Prostate gland (tissue), 2 donors: ENCODE results near the gene C22orf23. TPM values are rescaled to one million over a fixed set of nuclear protein-coding genes. Genes with fewer than 3 reads are reported as not detected.

Experiments used
- DNase-seq: peaks from one replicate; pipeline ENCODE4 v3.0.0-alpha.2; 2019; ENCODE audit warnings: low spot score
- H3K27ac ChIP-seq, 2 donors: fragments of 200-600 bp; sonication (generic); 2 replicates each; pipeline ENCODE4 v1.5.1; 2017 to 2019
- H3K27me3 ChIP-seq: fragments of 200-600 bp; sonication (generic); replicated peaks from 2 replicates; pipeline ENCODE4 v1.5.1; 2019; ENCODE audit not compliant: insufficient read depth
- H3K36me3 ChIP-seq, 2 donors: fragments of 200-600 bp; sonication (generic); 1 replicate in 1 of 2; 2 replicates in 1 of 2; pipeline versions ENCODE4 v1.5.1 to v1.8.1; 2017 to 2019
- H3K4me1 ChIP-seq: fragments of 200-600 bp; sonication (generic); replicated peaks from 2 replicates; pipeline ENCODE4 v1.5.1; 2019
- H3K4me3 ChIP-seq, 2 donors: fragments of 200-600 bp; sonication (generic); 2 replicates each; pipeline ENCODE4 v1.5.1; 2017 to 2019
- H3K9me3 ChIP-seq: fragments of 200-600 bp; sonication (generic); 2 replicates; pipeline ENCODE4 v1.5.1; 2017
- POLR2A ChIP-seq: fragments of 450-650 bp; IDR thresholded peaks from one replicate; pipeline ENCODE4 v1.6.1; 2016; ENCODE audit warnings: antibody characterized with exemption, mild to moderate bottlenecking
- POLR2AphosphoS5 ChIP-seq: sonication (generic); formaldehyde crosslinking; IDR thresholded peaks from one replicate; pipeline ENCODE4 v1.6.1; 2017; ENCODE audit warnings: antibody characterized with exemption
- WGBS: methylation state at CpG from one replicate; pipeline ENCODE4 v1.1.5; 2018; 5-methylcytosine and 5-hydroxymethylcytosine counted together
- intact Hi-C: fragments of 100-400 bp; cut with DNase I; formaldehyde crosslinking; loops from one replicate; pipeline ENCODE4 v1.14.2; 2022
- total RNA-seq, 2 donors: library from RNA; depleted of rRNA; stranded (reverse); fragments of >200 nt; gene quantifications; one replicate each; pipeline ENCODE4 v1.1.0, GENCODE V29; 2016
- TF ChIP-seq, protein P1 (sequence below), 4 experiments: fragments of 200-600 bp in 2 of 4; fragments of 450-650 bp in 2 of 4; sonication (generic) in 2 of 4; IDR thresholded peaks; 1 replicate in 3 of 4; 2 replicates in 1 of 4; pipeline ENCODE4 v1.5.1; 2016 to 2019; ENCODE audit warnings: antibody characterized with exemption in 4 of 4, mild to moderate bottlenecking in 2 of 4, moderate library complexity in 2 of 4

Gene C22orf23
- total RNA-seq, 2 donors from 2014 or later = 9.7 TPM; not detected in 1

DNA sequence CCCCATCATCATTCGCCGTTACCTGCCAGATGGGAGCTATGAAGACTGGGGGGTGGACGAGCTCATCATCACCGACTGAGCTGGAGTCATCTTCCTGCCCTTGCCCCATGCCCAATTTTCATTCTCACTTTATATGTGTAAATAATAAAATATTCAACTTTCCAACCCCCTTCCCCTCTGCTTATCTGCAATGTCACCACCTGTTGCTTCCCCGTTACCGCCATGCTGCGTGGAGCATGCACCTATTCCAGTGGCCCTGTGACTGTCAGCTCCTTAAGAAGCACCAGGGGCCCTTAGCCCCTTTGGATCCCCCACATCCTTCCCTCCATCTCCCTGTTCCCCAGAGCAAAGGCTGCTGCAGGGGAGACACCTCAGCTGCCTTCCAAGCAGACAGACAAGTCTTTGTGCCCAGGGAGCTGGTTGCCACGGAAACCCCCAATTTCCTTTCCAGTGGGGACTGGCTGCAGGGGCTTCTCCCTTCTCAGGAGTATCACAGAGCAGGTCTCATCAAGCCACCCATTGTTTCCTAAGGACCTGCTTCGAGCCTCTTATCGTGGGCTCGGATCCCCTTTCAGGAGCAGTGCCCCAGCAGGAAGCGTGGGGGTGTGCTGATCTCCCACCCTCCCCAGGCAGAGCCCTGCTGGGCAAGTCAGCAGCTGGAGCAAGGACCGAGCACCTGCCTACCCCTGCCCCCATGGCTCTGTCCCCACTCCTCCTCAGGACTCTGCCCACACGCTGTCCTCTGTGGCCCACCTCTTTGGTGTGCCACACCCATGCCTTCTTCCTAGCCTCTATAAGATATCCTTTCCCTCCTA lies 14.4 kb upstream of the C22orf23 start:
- intact Hi-C loops = no loop called here
- Histone ChIP-seq H3K4me3 (no peak overlapping the region), H3K36me3 (no peaks in the 10 kb centered on the region), H3K9me3 (no peaks in the 10 kb centered on the region), H3K27ac (no peak overlapping the region), H3K27me3 (no peaks in the 10 kb centered on the region), H3K4me1 (no peaks in the 10 kb centered on the region)
- DNase-seq = no peak
- no peak for TF ChIP-seq POLR2A
- no peak for TF ChIP-seq POLR2AphosphoS5
- TF ChIP-seq, protein P1, sequence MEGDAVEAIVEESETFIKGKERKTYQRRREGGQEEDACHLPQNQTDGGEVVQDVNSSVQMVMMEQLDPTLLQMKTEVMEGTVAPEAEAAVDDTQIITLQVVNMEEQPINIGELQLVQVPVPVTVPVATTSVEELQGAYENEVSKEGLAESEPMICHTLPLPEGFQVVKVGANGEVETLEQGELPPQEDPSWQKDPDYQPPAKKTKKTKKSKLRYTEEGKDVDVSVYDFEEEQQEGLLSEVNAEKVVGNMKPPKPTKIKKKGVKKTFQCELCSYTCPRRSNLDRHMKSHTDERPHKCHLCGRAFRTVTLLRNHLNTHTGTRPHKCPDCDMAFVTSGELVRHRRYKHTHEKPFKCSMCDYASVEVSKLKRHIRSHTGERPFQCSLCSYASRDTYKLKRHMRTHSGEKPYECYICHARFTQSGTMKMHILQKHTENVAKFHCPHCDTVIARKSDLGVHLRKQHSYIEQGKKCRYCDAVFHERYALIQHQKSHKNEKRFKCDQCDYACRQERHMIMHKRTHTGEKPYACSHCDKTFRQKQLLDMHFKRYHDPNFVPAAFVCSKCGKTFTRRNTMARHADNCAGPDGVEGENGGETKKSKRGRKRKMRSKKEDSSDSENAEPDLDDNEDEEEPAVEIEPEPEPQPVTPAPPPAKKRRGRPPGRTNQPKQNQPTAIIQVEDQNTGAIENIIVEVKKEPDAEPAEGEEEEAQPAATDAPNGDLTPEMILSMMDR (IDR thresholded peaks at IDR 0.05) = no peak
- WGBS = 73% methylated on average over 14 of the region's 14 CpGs

DNA sequence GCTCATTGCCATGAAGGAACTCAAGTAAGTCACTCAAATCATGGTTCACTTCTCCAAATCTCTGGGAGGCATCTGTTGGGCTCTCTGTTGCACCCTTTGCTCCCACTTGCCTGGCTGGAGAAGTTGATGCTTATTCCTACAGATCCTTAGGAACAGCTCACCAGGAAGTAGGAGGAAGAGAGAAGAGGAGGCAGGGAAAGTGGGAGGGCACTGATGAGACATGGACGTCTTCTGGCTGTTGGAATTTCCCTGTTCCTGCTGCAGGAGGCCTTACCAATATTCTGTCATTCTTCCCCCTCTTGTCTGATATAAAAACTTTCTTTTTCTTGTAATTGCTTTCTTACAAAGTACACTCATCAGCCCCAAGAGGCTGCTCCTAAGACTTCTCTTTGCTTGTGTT lies 13.7 kb upstream of the C22orf23 start:
- intact Hi-C loops = no loop called here
- 52% methylated on average over 1 of the region's 1 CpG for WGBS
- TF ChIP-seq, protein P1 (IDR thresholded peaks at IDR 0.05) = no peak
- TF ChIP-seq POLR2A (no peak), POLR2AphosphoS5 (no peak)
- Histone ChIP-seq H3K27ac (no peak overlapping the region), H3K4me1 (no peaks in the 10 kb centered on the region), H3K36me3 (peaks cover 0 to 2% of the 10 kb centered on the region in 2 donors), H3K9me3 (no peaks in the 10 kb centered on the region), H3K4me3 (no peak overlapping the region), H3K27me3 (no peaks in the 10 kb centered on the region)
- DNase-seq = no peak

DNA sequence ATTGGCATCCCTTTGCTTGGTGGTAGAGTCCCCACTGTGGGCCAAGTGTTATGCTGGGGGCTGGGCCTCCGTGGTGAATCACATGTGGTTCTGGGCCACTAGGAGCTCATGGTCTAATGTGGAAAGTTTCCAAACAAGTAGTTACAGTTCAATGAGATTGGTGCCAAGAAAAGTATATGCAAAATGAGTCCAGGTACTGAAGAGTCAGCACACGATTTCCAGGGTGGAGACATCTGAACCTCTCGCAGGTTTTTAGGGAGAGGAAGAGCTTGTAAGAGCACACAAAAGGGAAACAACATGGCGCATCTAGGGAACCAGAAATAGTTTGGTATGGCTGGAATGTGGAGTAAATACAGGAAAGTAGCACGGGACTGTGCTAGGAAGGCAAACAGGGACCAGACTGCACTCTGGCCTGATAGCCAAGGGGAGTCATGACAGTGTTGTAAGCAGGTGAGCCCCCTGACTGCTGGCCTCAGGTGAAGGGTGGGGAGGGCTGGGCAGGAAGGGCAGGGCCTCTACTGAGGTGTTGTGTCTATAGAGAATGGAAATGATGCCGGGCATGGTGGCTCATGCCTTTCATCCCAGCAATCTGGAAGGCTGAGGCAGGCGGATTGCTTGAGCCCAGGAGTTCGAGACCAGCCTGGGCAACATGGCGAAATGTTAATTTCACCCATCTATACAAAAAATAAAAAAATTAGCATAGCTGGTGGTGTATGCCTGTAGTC lies 12.7 kb upstream of the C22orf23 start:
- Histone ChIP-seq H3K27me3 (no peaks in the 10 kb centered on the region), H3K4me1 (no peaks in the 10 kb centered on the region), H3K9me3 (no peaks in the 10 kb centered on the region), H3K27ac (no peak overlapping the region), H3K4me3 (no peak overlapping the region), H3K36me3 (peaks cover 0 to 8% of the 10 kb centered on the region in 2 donors)
- no peak for DNase-seq
- WGBS = 63% methylated on average over 9 of the region's 9 CpGs
- TF ChIP-seq POLR2AphosphoS5 (no peak), POLR2A (no peak)
- TF ChIP-seq, protein P1 (IDR thresholded peaks at IDR 0.05) = no peak
- intact Hi-C loops = loop anchor here (2.0 kb wide), 1 partner anchor 149 kb away; no protein-coding TSS in a partner anchor

DNA sequence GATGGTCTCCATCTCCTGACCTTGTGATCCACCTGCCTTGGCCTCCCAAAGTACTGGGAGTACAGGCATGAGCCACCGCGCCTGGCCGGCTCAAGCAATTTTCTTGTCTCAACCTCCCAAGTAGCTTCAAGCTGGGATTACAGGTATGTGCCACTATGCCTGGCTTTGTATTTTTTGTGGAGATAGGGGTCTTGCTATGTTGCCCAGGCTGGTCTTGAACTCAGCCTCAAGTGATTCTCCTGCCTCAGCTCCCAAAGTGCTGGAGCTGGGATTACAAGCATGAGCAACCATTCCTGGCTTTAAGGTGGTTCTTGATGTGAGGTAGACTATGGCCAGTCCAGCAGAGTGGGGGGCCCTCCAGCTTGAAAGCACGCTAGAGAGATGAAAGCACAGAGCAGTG lies 7.7 kb upstream of the C22orf23 start:
- H3K9me3 ChIP-seq = no peaks in the 10 kb centered on the region
- H3K27ac ChIP-seq = no peak overlapping the region
- no peaks in the 10 kb centered on the region for H3K4me1 ChIP-seq
- no peak overlapping the region for H3K4me3 ChIP-seq
- peaks cover 2 to 13% of the 10 kb centered on the region in 2 donors for H3K36me3 ChIP-seq
- TF ChIP-seq POLR2A (no peak), POLR2AphosphoS5 (no peak)
- TF ChIP-seq, protein P1 (IDR thresholded peaks at IDR 0.05) = no peak
- intact Hi-C loops = no loop called here
- WGBS = 97% methylated on average over 4 of the region's 4 CpGs
- no peaks in the 10 kb centered on the region for H3K27me3 ChIP-seq
- DNase-seq = no peak
